WERI-Rb-1 (cell line): Measurements from ENCODE around the gene STPG1.
A peak's percentile ranks its signal among the peaks of the same experiment; 100 is the strongest.

Experiments
- DNase-seq: peaks from one replicate; pipeline ENCODE4 v3.0.0-alpha.2; 2020
- H3K27ac ChIP-seq: fragments of 250-450 bp; sonication (Bioruptor Pico); 2 replicates; pipeline ENCODE4 v1.5.1; 2020; ENCODE audit warnings: mild to moderate bottlenecking, moderate library complexity
- H3K27me3 ChIP-seq: fragments of 250-450 bp; sonication (Bioruptor Pico); 2 replicates; pipeline ENCODE4 v1.5.1; 2021; ENCODE audit warnings: mild to moderate bottlenecking, low read depth, moderate library complexity; ENCODE audit not compliant: insufficient read depth, severe bottlenecking
- H3K36me3 ChIP-seq: fragments of 250-450 bp; sonication (Bioruptor Pico); 2 replicates; pipeline ENCODE4 v1.5.1; 2020; ENCODE audit warnings: mild to moderate bottlenecking, moderate library complexity
- H3K4me3 ChIP-seq: 2 replicates; pipeline ENCODE4 v1.5.1; 2011; ENCODE audit warnings: low read depth, mild to moderate bottlenecking, control low read depth, low read length
- H3K9me3 ChIP-seq: fragments of 250-450 bp; sonication (Bioruptor Pico); 2 replicates; pipeline ENCODE4 v1.5.1; 2021; ENCODE audit warnings: mild to moderate bottlenecking, moderate library complexity; ENCODE audit not compliant: severe bottlenecking
- CTCF ChIP-seq: IDR thresholded peaks from 2 replicates; pipeline ENCODE4 v1.5.1; 2011; ENCODE audit warnings: low read depth, mild to moderate bottlenecking, control low read depth, inconsistent platforms, low read length

The STPG1 gene

GRCh38 chr1:24417681-24418080 lies 4.1 kb upstream of the STPG1 start:
- no peak for DNase-seq
- H3K27me3 ChIP-seq: no peaks in the 10 kb centered on the region
- H3K36me3 ChIP-seq: peaks cover 29% of the 10 kb centered on the region
- no peak overlapping the region for H3K4me3 ChIP-seq
- H3K9me3 ChIP-seq: no peaks in the 10 kb centered on the region
- no peak overlapping the region for H3K27ac ChIP-seq
- TF ChIP-seq CTCF: no peak

GRCh38 chr1:24416666-24417391 lies 3.2 kb upstream of the STPG1 start:
- Histone ChIP-seq H3K27ac (no peak overlapping the region), H3K9me3 (no peaks in the 10 kb centered on the region), H3K4me3 (peak overlapping the region; percentile 92), H3K27me3 (no peaks in the 10 kb centered on the region), H3K36me3 (peaks cover 22% of the 10 kb centered on the region)
- no peak for DNase-seq
- TF ChIP-seq CTCF: no peak

GRCh38 chr1:24415910-24416665 lies 2.5 kb upstream of the STPG1 start:
- Histone ChIP-seq H3K36me3 (peaks cover 15% of the 10 kb centered on the region), H3K9me3 (no peaks in the 10 kb centered on the region), H3K4me3 (peak overlapping the region; percentile 92), H3K27me3 (no peaks in the 10 kb centered on the region), H3K27ac (peak overlapping the region; percentile 34)
- DNase-seq: peak; percentile 45
- TF ChIP-seq CTCF: no peak

GRCh38 chr1:24415334-24415909 lies 1.8 kb upstream of the STPG1 start, which contains the start of gene NIPAL3:
TSS of gene NIPAL3 (plus strand) at chr1:24415802. CDS start at chr1:24419548, 3,746 bp downstream.
- DNase-seq: peak; percentile 99
- peak within 1 kb of the TSS; percentile 52 for H3K27ac ChIP-seq
- H3K4me3 ChIP-seq: peak within 1 kb of the TSS; percentile 92
- peak; percentile 96 for TF ChIP-seq CTCF
- H3K36me3 ChIP-seq: peaks cover 10% of the 10 kb centered on the region
- no peaks in the 10 kb centered on the region for H3K27me3 ChIP-seq
- H3K9me3 ChIP-seq: no peaks in the 10 kb centered on the region

- H3K27ac ChIP-seq: peak overlapping the region; percentile 52
- H3K36me3 ChIP-seq: peaks cover 6% of the 10 kb centered on the region
- DNase-seq: no peak
- H3K9me3 ChIP-seq: no peaks in the 10 kb centered on the region
- H3K27me3 ChIP-seq: no peaks in the 10 kb centered on the region
- no peak for TF ChIP-seq CTCF
- H3K4me3 ChIP-seq: no peak overlapping the region
These were observed 1.3 kb upstream of the STPG1 start for GRCh38 chr1:24414775-24415333.
